ENCODE measurements around the gene TMEM45B. TPM values are rescaled to one million over a fixed set of nuclear protein-coding genes. Genes with fewer than 3 reads are reported as not detected.

The TMEM45B gene
- total and polyA plus RNA-seq, 2 of the 13 experiments (the other 11 are each of a cell fraction or from before 2014, with no cell fraction given), result 29.1 to 181 TPM

- TF ChIP-seq ZNF841 (CRISPR knock-in tag; IDR thresholded peaks at IDR 0.05; ENCODE audit: borderline replicate concordance) (no peak), ATF6 (CRISPR knock-in tag; conservative IDR thresholded peaks at IDR 0.05) (no peak), ARID3A (IDR thresholded peaks at IDR 0.05; ENCODE audit: low read depth, low read length) (no peak), ZNF496 (CRISPR knock-in tag; IDR thresholded peaks at IDR 0.05; ENCODE audit: insufficient replicate concordance) (no peak), THRA (CRISPR knock-in tag; IDR thresholded peaks at IDR 0.05; ENCODE audit: borderline replicate concordance) (no peak), NR2F1 (CRISPR knock-in tag; IDR thresholded peaks at IDR 0.05) (no peak), ZNF136 (CRISPR knock-in tag; IDR thresholded peaks at IDR 0.05; ENCODE audit: low read depth) (no peak), ZNF451 (CRISPR knock-in tag; IDR thresholded peaks at IDR 0.05) (no peak), ZKSCAN8 (CRISPR knock-in tag; IDR thresholded peaks at IDR 0.05; ENCODE audit: borderline replicate concordance) (no peak)
Measured at GRCh38 chr11:129815596-129816461, at the start of gene TMEM45B (continued).
